ENCODE measurements around the gene MMP2.

Gene MMP2

GRCh38 chr16:55521792-55522191 is 42.8 kb downstream of the MMP2 start:
- no peak for DNase-seq

- no peak for DNase-seq
Observed at GRCh38 chr16:55526441-55526840, 47.4 kb downstream of the MMP2 start.

GRCh38 chr16:55527885-55528284 is 48.9 kb downstream of the MMP2 start:
- no peak for DNase-seq

GRCh38 chr16:55529018-55529417 is 50.0 kb downstream of the MMP2 start:
- DNase-seq, result no peak

GRCh38 chr16:55530316-55530856 is 51.4 kb downstream of the MMP2 start:
- DNase-seq, result no peak

GRCh38 chr16:55532227-55532626 is 53.2 kb downstream of the MMP2 start:
- no peak for DNase-seq

GRCh38 chr16:55534756-55535155 is 55.8 kb downstream of the MMP2 start:
- DNase-seq, result no peak

GRCh38 chr16:55539049-55539448 is 60.1 kb downstream of the MMP2 start:
- DNase-seq, result no peak

GRCh38 chr16:55539488-55539887 is 60.5 kb downstream of the MMP2 start:
- DNase-seq, result no peak

GRCh38 chr16:55540221-55540620 is 61.2 kb downstream of the MMP2 start:
- DNase-seq, result no peak

- no peak for DNase-seq
Observed at GRCh38 chr16:55542459-55543082, 63.6 kb downstream of the MMP2 start.

- DNase-seq, result no peak
Observed at GRCh38 chr16:55543472-55543871, 64.5 kb downstream of the MMP2 start.

- no peak for DNase-seq
Observed at GRCh38 chr16:55552621-55553020, 73.6 kb downstream of the MMP2 start.

- DNase-seq, result no peak
Observed at GRCh38 chr16:55555436-55555835, 76.4 kb downstream of the MMP2 start.

Data from NCI-H526 treated with DMSO at 0.1 percent for 48 hours (cell line).